ENCODE data around the gene PPIL3.

Gene PPIL3

GRCh38 chr2:200860092-200860795 lies 28.6 kb downstream of the PPIL3 start:
- DNase-seq (ENCODE audit: low spot score): no peak

DNA sequence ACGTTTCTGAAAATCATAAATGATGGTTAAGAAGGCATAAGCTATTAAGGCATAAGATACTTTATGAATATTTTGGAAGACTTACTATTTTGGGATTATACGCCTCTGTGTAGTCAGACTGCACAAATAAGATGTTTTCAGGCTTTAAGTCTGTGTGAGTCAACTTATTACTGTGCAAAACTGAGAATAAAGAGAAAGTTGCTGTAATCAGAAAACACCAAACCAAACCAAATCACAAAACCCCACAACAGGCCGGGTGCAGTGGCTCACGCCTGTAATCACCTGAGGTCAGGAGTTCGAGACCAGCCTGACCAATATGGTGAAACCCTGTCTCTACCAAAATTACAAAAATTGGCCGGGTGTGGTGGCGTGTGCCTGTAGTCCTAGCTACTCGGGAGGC lies 32.1 kb downstream of the PPIL3 start:
- DNase-seq (ENCODE audit: low spot score): no peak

GRCh38 chr2:200852605-200853004 lies 36.3 kb downstream of the PPIL3 start:
- peak; percentile 19 for DNase-seq (ENCODE audit: low spot score)

GRCh38 chr2:200851398-200852248 lies 37.3 kb downstream of the PPIL3 start:
- DNase-seq (ENCODE audit: low spot score): peak; percentile 42

DNA sequence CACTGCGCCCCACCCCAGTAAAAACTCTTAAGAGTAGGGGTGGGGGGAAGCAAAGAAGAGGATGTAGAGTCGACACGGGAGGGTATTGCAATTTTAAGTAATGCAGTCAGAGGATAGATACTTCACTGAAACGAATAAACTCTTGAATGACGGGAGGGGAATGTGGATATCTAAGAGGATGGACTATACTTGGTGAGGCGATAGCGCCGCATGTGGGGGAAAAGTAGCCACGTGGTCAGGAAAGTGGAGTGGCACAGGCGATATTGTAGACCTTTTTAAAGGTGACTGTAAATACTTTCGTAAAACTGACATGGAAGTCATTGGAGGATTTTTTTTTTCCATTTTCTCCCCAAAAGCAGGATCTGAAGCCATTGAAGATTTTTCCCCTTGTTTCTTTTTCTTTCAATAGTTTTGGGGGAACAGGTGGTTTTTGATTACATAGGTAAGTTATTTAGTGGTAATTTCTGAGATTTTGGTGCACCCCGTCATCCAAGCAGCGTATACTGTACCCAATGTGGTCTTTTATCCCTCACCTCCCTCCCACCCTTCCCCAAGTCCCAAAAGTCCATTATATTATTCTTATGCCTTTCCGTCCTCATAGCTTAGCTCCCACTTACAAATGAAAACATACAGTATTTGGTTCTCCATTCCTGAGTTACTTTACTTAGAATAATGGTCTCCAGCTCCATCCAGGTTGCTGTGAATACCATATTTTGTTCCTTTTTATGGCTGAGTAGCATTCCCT lies 38.2 kb downstream of the PPIL3 start:
- no peak for DNase-seq (ENCODE audit: low spot score)

GRCh38 chr2:200847939-200848338 lies 40.9 kb downstream of the PPIL3 start:
- no peak for DNase-seq (ENCODE audit: low spot score)

- DNase-seq (ENCODE audit: low spot score): no peak
Measured at GRCh38 chr2:200847269-200847668, 41.6 kb downstream of the PPIL3 start.

DNA sequence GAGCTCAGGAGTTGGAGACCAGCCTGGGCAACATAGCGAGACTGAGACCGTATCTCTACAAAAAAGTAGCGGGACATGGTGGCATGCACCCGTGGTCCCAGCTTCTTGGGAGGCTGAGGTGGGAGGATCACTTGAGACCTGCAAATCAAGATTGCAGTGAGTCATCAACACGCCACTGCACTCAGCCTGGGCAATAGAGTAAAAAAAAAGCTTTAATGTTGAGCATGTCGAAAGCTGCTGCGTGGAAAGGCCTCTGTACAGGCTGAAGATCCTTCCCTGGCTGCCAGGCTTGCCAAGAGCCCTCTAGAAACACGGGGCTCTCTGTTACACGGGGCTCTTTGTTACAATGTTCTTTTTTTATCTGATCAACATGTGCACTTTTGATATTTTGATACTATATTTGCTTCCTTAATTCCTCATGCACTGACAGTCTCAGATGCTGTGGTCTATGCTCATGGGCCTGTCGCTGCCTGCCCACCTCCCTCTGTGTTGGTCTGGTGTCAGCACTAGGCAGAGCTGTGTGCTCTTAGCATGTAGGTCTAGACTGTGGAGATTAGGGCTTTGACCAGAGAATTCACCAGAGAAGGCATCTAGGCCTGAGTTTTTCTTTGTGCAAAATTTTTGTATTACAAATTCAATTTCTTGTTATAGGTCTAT lies 43.1 kb downstream of the PPIL3 start:
- DNase-seq (ENCODE audit: low spot score): no peak

- no peak for DNase-seq (ENCODE audit: low spot score)
Measured at GRCh38 chr2:200845194-200845593, 43.7 kb downstream of the PPIL3 start.

DNA sequence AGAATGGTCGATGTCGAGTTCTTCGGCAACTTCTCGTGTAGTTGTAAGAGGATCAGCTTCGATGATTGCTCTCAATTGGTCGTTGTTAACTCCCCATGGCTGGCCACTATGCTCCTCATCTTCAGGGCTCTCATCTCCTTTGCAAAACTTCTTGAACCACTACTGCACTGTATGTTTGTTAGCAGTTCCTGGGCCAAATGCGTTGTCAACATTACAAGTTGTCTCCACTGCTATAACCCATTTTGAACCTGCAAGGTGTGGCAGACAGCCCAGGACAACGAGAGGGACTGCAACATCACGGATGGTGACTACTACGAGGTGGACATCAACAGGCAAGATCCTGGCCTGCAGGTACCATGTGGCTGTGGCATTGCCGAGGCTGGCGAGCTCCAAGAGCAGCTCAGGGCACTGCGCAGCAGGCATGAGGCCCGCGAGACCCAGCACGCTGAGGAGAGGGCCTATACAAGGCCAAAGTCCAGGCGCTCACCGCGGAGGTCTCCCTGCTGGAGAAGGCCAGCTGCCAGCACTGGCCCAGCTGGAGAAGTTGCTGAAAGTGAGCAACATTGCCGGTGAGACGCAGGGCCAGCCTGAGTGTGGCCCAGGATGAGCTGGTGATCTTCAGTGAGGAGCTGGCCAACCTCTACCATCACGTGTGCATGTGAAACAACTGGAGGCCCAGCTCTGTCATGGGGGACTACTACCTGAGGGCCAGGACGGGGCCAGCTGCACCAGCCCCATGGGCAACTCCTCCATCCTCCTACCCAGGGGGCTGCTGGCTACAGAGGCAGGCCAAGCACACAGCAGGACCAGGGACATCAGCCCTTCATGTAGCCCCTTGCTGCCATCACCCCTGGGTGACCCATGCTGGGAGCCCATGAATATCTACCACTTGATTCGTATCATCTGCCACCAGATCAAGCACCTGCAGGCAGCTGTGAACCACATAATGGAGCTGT lies 44.6 kb downstream of the PPIL3 start:
- DNase-seq (ENCODE audit: low spot score): no peak

DNA sequence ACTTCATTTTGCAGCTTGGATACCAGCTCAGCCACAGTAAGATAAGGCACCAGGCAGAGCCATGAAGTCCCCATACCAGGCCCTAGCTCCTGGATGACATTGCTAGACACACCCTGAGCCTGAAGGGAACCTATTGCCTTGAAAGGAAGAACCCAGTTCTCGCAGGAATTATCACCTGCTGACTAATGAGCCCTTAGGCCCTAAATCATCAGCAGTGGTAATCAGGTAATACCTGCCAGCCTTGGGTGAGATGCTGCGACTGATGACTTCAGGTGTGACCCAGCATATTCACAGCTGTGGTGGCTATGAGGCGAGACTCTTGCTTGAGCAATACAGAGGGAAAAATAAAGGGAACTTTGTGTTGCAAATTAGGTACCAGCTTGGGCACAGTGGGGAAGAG lies 49.4 kb downstream of the PPIL3 start:
- no peak for DNase-seq (ENCODE audit: low spot score)

- no peak for DNase-seq (ENCODE audit: low spot score)
Measured at GRCh38 chr2:200834701-200835100, 54.2 kb downstream of the PPIL3 start.

DNA sequence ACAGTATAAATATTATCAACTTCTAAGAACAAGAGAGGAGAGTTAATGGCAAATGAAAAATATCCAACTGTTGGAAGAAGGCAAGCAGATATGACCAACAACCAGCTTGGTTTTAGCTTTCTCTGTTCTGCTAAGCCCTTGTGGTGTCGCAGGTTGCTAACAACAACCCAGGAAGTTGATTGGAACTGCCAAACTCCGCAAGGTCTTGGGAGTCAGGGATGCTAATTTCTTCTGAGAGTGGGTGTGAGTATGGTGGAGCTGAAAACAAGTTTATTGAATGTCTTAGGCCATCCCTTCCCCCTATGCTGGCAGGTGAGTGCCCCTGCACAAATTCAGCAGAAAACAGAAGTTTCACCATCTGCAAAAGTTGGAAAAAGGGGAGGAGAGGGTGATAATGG lies 59.6 kb downstream of the PPIL3 start:
- DNase-seq (ENCODE audit: low spot score): no peak

- no peak for DNase-seq (ENCODE audit: low spot score)
Measured at GRCh38 chr2:200828572-200829257, 60.2 kb downstream of the PPIL3 start.

DNA sequence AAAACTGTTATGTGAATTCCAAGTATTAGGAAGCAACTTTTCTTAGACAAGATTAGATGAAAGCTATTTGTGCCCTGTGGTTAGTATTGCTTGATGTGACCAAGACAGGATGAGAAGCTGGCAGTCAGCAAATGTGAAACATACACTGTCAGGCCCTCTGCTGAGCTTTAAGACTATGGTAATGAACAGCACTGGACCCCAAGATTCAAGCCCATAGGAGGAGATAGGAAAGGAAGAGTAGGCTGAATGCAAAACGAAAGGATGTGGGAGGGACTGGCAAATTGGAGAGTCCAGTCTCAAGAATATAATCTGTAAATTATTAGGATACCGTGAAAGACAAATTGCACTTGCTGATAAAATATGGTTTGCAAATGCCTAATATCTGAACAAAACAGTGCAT lies 60.8 kb downstream of the PPIL3 start:
- no peak for DNase-seq (ENCODE audit: low spot score)

DNA sequence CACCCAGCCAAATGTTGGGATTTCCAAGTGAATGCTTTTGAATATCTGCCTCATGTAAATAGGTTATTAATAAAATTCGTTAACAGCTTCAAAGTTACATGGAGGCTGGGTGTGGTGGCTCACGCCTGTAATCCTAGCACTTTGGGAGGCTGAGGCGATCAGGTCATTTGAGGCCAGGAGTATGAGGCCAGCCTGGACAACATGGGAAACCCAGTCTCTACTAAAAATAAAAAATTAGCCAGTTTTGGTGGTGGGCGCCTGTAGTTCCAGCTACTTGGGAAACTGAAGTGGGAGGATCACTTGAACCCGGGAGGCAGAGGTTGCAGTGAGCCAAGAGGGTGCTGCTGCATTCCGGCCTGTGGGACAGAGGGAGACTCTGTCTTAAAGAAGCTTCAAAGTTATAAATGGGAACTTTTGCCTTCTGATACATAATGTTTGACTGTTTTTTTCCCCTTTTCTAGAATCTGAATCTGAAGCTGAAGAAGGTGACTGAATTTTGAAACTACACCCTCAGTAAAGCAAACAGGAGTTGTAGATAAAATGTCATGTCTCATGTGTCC lies 67.1 kb downstream of the PPIL3 start:
- no peak for DNase-seq (ENCODE audit: low spot score)
